A549 (cell line): ENCODE data around the gene ACVR1B. TPM values are rescaled to one million over a fixed set of nuclear protein-coding genes. Genes with fewer than 3 reads are reported as not detected.

ENCODE experiments used
- ATAC-seq, 2 experiments: fragments of 200-7000 bp in 1 of 2; fragments of >200 bp in 1 of 2; cut with Nextera tagmentation in 1 of 2; cut with Tn5 transposase in 1 of 2; 3 replicates each; pipeline versions ENCODE4 v1.8.0 to v1.9.1; 2018 to 2020; ENCODE audit warnings: mild to moderate bottlenecking in 1 of 2, moderate library complexity in 1 of 2
- CTCF ChIA-PET: fragments of 300-600 bp; sonication (Branson Sonifier 250); formaldehyde crosslinking; extraction: SDS; loops from one replicate; lab custom pipeline; 2021; ENCODE audit warnings: antibody characterized with exemption, inconsistent platforms; lab: Yijun Ruan, JAX
- POLR2A ChIA-PET: fragments of 350-600 bp; formaldehyde crosslinking; extraction: SDS; loops from one replicate; lab custom pipeline; 2021; ENCODE audit warnings: antibody characterized with exemption, inconsistent platforms; lab: Yijun Ruan, JAX
- DNase-seq, 2 experiments: peaks; one replicate each; pipeline versions ENCODE4 v3.0.0 to v3.0.0-alpha.2; 2011 to 2016; ENCODE audit warnings: low read depth in 1 of 2, low spot score in 1 of 2
- FAIRE-seq: peaks from 2 replicates; lab custom pipeline; 2011; peaks lifted over from hg19 to GRCh38; lab: Jason Lieb, UNC
- H3K27ac ChIP-seq, 2 experiments: fragments of >200 bp; sonication (Bioruptor Twin); formaldehyde crosslinking; 3 replicates each; pipeline ENCODE4 v1.5.1; 2016 to 2017
- H3K4me1 ChIP-seq: fragments of >200 bp; sonication (Bioruptor Twin); formaldehyde crosslinking; 3 replicates; pipeline ENCODE4 v1.6.1; 2016
- H3K4me2 ChIP-seq: fragments of >200 bp; sonication (Bioruptor Twin); formaldehyde crosslinking; 3 replicates; pipeline ENCODE4 v1.6.1; 2016
- H3K4me3 ChIP-seq: fragments of >200 bp; sonication (Bioruptor Twin); formaldehyde crosslinking; 3 replicates; pipeline ENCODE4 v1.5.1; 2016
- H3K9me3 ChIP-seq: fragments of >200 bp; sonication (Bioruptor Twin); formaldehyde crosslinking; 3 replicates; pipeline ENCODE4 v1.6.1; 2016
- CBX8 ChIP-seq: fragments of 200-600 bp; sonication (generic); IDR thresholded peaks from 2 replicates; pipeline ENCODE4 v1.6.1; 2016
- EP300 ChIP-seq, 2 experiments: fragments of >200 bp; sonication (Bioruptor Twin); formaldehyde crosslinking; IDR thresholded peaks; 2 replicates in 1 of 2; 3 replicates in 1 of 2; pipeline ENCODE4 v1.6.1; 2016 to 2017
- ESRRA ChIP-seq: fragments of 150-350 bp; IDR thresholded peaks from 2 replicates; pipeline ENCODE4 v1.6.1; 2014; ENCODE audit warnings: mild to moderate bottlenecking, low read length, borderline replicate concordance
- FOSB ChIP-seq: fragments of 250-450 bp; sonication (Bioruptor Pico); IDR thresholded peaks from 2 replicates; pipeline ENCODE4 v1.5.0; 2020; ENCODE audit warnings: mild to moderate bottlenecking, moderate library complexity
- FOSL2 ChIP-seq, 2 experiments: fragments of 450-650 bp in 1 of 2; fragments of >200 bp in 1 of 2; sonication (Bioruptor Twin) in 1 of 2; formaldehyde crosslinking; IDR thresholded peaks; 2 replicates each; pipeline versions ENCODE4 v1.5.0 to v1.6.1; 2016 to 2020; ENCODE audit warnings: mild to moderate bottlenecking in 1 of 2, moderate library complexity in 1 of 2
- FOXS1 ChIP-seq: fragments of 250-450 bp; sonication (Bioruptor Pico); IDR thresholded peaks from 2 replicates; pipeline ENCODE4 v1.5.0; 2020; ENCODE audit warnings: mild to moderate bottlenecking, moderate library complexity
- HMGXB4 ChIP-seq: fragments of 250-450 bp; sonication (Bioruptor Pico); IDR thresholded peaks from 2 replicates; pipeline ENCODE4 v1.5.0; 2021; ENCODE audit warnings: mild to moderate bottlenecking, moderate library complexity, borderline replicate concordance
- HOXA7 ChIP-seq: fragments of 250-450 bp; sonication (Bioruptor Pico); IDR thresholded peaks from 2 replicates; pipeline ENCODE4 v1.5.0; 2020; ENCODE audit warnings: mild to moderate bottlenecking, moderate library complexity
- HOXB5 ChIP-seq: fragments of 250-450 bp; sonication (Bioruptor Pico); IDR thresholded peaks from 2 replicates; pipeline ENCODE4 v1.5.0; 2020; ENCODE audit warnings: mild to moderate bottlenecking, moderate library complexity
- KDM1A ChIP-seq: fragments of 200-600 bp; sonication (generic); IDR thresholded peaks from 2 replicates; pipeline ENCODE4 v1.6.1; 2016; ENCODE audit warnings: low read depth, mild to moderate bottlenecking
- KDM5A ChIP-seq: fragments of 200-600 bp; sonication (generic); IDR thresholded peaks from 2 replicates; pipeline ENCODE4 v1.6.1; 2016; ENCODE audit warnings: antibody characterized with exemption, mild to moderate bottlenecking
- MAFK ChIP-seq: fragments of 450-650 bp; IDR thresholded peaks from 2 replicates; pipeline ENCODE4 v1.6.1; 2014; ENCODE audit not compliant: partially characterized antibody
- MAZ ChIP-seq: fragments of 150-350 bp; IDR thresholded peaks from 2 replicates; pipeline ENCODE4 v1.6.1; 2014; ENCODE audit warnings: antibody characterized with exemption, low read depth, low read length, borderline replicate concordance
- PHF8 ChIP-seq: fragments of 200-600 bp; sonication (generic); IDR thresholded peaks from 2 replicates; pipeline ENCODE4 v1.6.1; 2016; ENCODE audit warnings: low read depth, mild to moderate bottlenecking, antibody characterized with exemption, moderate library complexity, borderline replicate concordance
- POLR2AphosphoS2 ChIP-seq: conservative IDR thresholded peaks from 2 replicates; pipeline ENCODE4 v1.6.1; 2012; ENCODE audit warnings: low read length, improper control_type of control experiment, inconsistent platforms
- RAD21 ChIP-seq, 2 experiments: fragments of >200 bp in 1 of 2; sonication (Bioruptor Twin) in 1 of 2; formaldehyde crosslinking in 1 of 2; IDR thresholded peaks in 1 of 2; conservative IDR thresholded peaks in 1 of 2; 2 replicates in 1 of 2; 3 replicates in 1 of 2; pipeline ENCODE4 v1.6.1; 2012 to 2018; ENCODE audit warnings: inconsistent platforms in 1 of 2
- SREBF2 ChIP-seq: fragments of 450-650 bp; IDR thresholded peaks from 2 replicates; pipeline ENCODE4 v1.6.1; 2014; ENCODE audit warnings: mild to moderate bottlenecking, moderate library complexity
- TFCP2L1 ChIP-seq: fragments of 250-450 bp; sonication (Bioruptor Pico); IDR thresholded peaks from 2 replicates; pipeline ENCODE4 v1.5.0; 2021; ENCODE audit warnings: mild to moderate bottlenecking
- TP53 ChIP-seq: fragments of 250-450 bp; sonication (Bioruptor Pico); IDR thresholded peaks from 2 replicates; pipeline ENCODE4 v1.5.0; 2021; ENCODE audit warnings: mild to moderate bottlenecking, moderate library complexity
- USF2 ChIP-seq: fragments of 450-650 bp; IDR thresholded peaks from 2 replicates; pipeline ENCODE4 v1.6.1; 2014; ENCODE audit warnings: antibody characterized with exemption
- ZC3H11A ChIP-seq: fragments of 450-650 bp; IDR thresholded peaks from 2 replicates; pipeline ENCODE4 v1.6.1; 2014; ENCODE audit warnings: antibody characterized with exemption, mild to moderate bottlenecking
- ZFP36 ChIP-seq: fragments of 450-650 bp; IDR thresholded peaks from 2 replicates; pipeline ENCODE4 v1.6.1; 2014; ENCODE audit warnings: borderline replicate concordance; ENCODE audit not compliant: partially characterized antibody
- ZNF302 ChIP-seq: fragments of 250-450 bp; sonication (Bioruptor Pico); IDR thresholded peaks from 2 replicates; pipeline ENCODE4 v1.9.0; 2021; ENCODE audit warnings: inconsistent platforms, mild to moderate bottlenecking, moderate library complexity
- WGBS: methylation state at CpG from one replicate; pipeline ENCODE4 v1.1.6; 2017; ENCODE audit errors: missing lambda C conversion rate; 5-methylcytosine and 5-hydroxymethylcytosine counted together
- polyA plus RNA-seq, 4 experiments: library from polyadenylated mRNA; depleted of rRNA in 3 of 4; stranded (reverse); fragments of >200 nt; fragmentation: RNase III in 1 of 4; extraction: RNeasy Plus Mini Kit Qiagen cat#74134 plus additional on column Dnase treatment in 1 of 4; gene quantifications; 2 replicates in 3 of 4; 3 replicates in 1 of 4; pipeline ENCODE4 v1.2.3, GENCODE V29; 2011 to 2017
- TF ChIP-seq, protein P1 (sequence below): IDR thresholded peaks from 2 replicates; pipeline ENCODE4 v1.6.1; 2012; ENCODE audit warnings: low read depth, borderline replicate concordance
- TF ChIP-seq, protein P2 (sequence below): IDR thresholded peaks from 2 replicates; pipeline ENCODE4 v1.6.1; 2012
- TF ChIP-seq, protein P3 (sequence below): fragments of 150-350 bp; IDR thresholded peaks from 2 replicates; pipeline ENCODE4 v1.6.1; 2014; ENCODE audit warnings: low read depth, mild to moderate bottlenecking, low read length
- TF ChIP-seq, protein P4 (sequence below): fragments of >200 bp; sonication (Bioruptor Twin); formaldehyde crosslinking; IDR thresholded peaks from 2 replicates; pipeline ENCODE4 v1.6.1; 2016

Gene ACVR1B
- polyA plus RNA-seq, 2 of the 4 experiments (the other 2 are of a cell fraction), result 15.2 to 18.4 TPM

- Histone ChIP-seq H3K4me3 (no peak overlapping the region), H3K27ac (no peak overlapping the region), H3K4me1 (peaks cover 17% of the 10 kb centered on the region), H3K4me2 (no peak overlapping the region), H3K9me3 (0 out of 3 replicates have a peak, but pooled peaks cover 2% of the 10 kb centered on the region)
- FAIRE-seq, result no peak
- no peak for DNase-seq
- ChIA-PET CTCF (interaction anchor here (0.6 to 2.2 kb wide), 2 partner anchors 11 to 157 kb away, joined by 3 to 6 read pairs; no protein-coding TSS in a partner anchor), POLR2A (no interaction called here)
- TF ChIP-seq, protein P1, sequence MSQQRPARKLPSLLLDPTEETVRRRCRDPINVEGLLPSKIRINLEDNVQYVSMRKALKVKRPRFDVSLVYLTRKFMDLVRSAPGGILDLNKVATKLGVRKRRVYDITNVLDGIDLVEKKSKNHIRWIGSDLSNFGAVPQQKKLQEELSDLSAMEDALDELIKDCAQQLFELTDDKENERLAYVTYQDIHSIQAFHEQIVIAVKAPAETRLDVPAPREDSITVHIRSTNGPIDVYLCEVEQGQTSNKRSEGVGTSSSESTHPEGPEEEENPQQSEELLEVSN, result no peak
- no peak for ATAC-seq
- WGBS, result 89% methylated on average over 4 of the region's 4 CpGs
Observed at GRCh38 chr12:51959921-51960320, 8.4 kb downstream of the ACVR1B start.

DNA sequence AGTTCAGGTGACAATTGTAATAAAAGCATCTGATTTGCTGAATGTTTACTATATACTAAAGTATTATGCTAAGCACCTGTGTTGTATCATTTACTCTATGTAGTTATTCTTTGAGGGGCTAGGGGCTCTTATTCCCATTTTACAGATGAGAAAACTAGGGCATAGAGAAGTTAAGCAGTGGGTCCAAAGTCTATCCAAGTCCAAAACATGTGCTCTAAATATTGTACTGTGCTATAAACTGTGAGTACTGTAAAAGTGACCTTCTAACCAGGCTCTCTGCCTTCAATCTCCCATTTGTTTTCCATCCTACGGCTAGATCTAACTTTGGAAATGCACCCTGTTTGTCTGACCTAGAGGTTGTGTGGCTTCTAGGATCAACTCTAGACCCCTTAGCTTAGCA lies 9.0 kb downstream of the ACVR1B start:
- WGBS, result 91% methylated on average over 1 of the region's 1 CpG
- ChIA-PET CTCF (interaction anchor here (1.2 kb wide), 1 partner anchor 36 kb away, joined by 3 read pairs; no protein-coding TSS in a partner anchor), POLR2A (no interaction called here)
- Histone ChIP-seq H3K4me3 (no peak overlapping the region), H3K4me1 (peaks cover 11% of the 10 kb centered on the region), H3K4me2 (no peak overlapping the region), H3K27ac (no peak overlapping the region), H3K9me3 (0 out of 3 replicates have a peak, but pooled peaks cover 2% of the 10 kb centered on the region)
- ATAC-seq (no peak), DNase-seq (no peak), FAIRE-seq (no peak)
- TF ChIP-seq POLR2AphosphoS2 (no peak), KDM1A (no peak), MAFK (no peak), HMGXB4 (CRISPR knock-in tag) (no peak), FOSB (no peak), RAD21 (conservative IDR thresholded peaks at IDR 0.05 in 1 of 2, IDR thresholded peaks at IDR 0.05 in 1 of 2) (no peak), HOXB5 (no peak), ZC3H11A (no peak), CBX8 (no peak), ZNF302 (CRISPR knock-in tag) (no peak), KDM5A (no peak), TP53 (CRISPR knock-in tag) (no peak), USF2 (no peak)
- TF ChIP-seq, protein P2, sequence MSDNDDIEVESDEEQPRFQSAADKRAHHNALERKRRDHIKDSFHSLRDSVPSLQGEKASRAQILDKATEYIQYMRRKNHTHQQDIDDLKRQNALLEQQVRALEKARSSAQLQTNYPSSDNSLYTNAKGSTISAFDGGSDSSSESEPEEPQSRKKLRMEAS, result no peak
- TF ChIP-seq, protein P3, sequence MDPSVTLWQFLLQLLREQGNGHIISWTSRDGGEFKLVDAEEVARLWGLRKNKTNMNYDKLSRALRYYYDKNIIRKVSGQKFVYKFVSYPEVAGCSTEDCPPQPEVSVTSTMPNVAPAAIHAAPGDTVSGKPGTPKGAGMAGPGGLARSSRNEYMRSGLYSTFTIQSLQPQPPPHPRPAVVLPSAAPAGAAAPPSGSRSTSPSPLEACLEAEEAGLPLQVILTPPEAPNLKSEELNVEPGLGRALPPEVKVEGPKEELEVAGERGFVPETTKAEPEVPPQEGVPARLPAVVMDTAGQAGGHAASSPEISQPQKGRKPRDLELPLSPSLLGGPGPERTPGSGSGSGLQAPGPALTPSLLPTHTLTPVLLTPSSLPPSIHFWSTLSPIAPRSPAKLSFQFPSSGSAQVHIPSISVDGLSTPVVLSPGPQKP, result no peak

- CTCF ChIA-PET, result interaction anchor here (0.6 to 1.2 kb wide), 2 partner anchors 37 to 64 kb away, joined by 3 read pairs; no protein-coding TSS in a partner anchor
- no peak for DNase-seq
- TF ChIP-seq ZFP36 (no peak), PHF8 (no peak), EP300 (IDR thresholded peaks at IDR 0.05) (no peak), MAFK (no peak), HOXB5 (no peak), SREBF2 (no peak), ESRRA (no peak), FOXS1 (no peak), HOXA7 (no peak), MAZ (no peak), FOSL2 (IDR thresholded peaks at IDR 0.05) (no peak), FOSL2 (CRISPR knock-in tag; IDR thresholded peaks at IDR 0.05) (no peak), KDM5A (no peak), TFCP2L1 (CRISPR knock-in tag) (no peak), KDM1A (no peak), POLR2AphosphoS2 (no peak), RAD21 (conservative IDR thresholded peaks at IDR 0.05 in 1 of 2, IDR thresholded peaks at IDR 0.05 in 1 of 2) (no peak)
- TF ChIP-seq, protein P4, sequence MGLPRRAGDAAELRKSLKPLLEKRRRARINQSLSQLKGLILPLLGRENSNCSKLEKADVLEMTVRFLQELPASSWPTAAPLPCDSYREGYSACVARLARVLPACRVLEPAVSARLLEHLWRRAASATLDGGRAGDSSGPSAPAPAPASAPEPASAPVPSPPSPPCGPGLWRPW, result no peak
- TF ChIP-seq, protein P2, result no peak
- TF ChIP-seq, protein P1, result no peak
Observed at GRCh38 chr12:51960890-51961289, 9.4 kb downstream of the ACVR1B start.

More at GRCh38 chr12:51960890-51961289, 9.4 kb downstream of the ACVR1B start:
- Histone ChIP-seq H3K4me2 (no peak overlapping the region), H3K4me1 (peaks cover 10% of the 10 kb centered on the region), H3K4me3 (no peak overlapping the region), H3K9me3 (0 out of 3 replicates have a peak, but pooled peaks cover 2% of the 10 kb centered on the region), H3K27ac (no peak overlapping the region)
- POLR2A ChIA-PET, result no interaction called here
- no peak for ATAC-seq
- FAIRE-seq, result no peak
- WGBS, result 88% methylated on average over 6 of the region's 6 CpGs
